Sigmoid colon (tissue), 3 donors: ENCODE results near the gene HOXB6.

ENCODE experiments used
- POLR2A ChIP-seq, 2 donors: fragments of 450-650 bp; IDR thresholded peaks; one replicate each; pipeline ENCODE4 v1.6.1; 2016; ENCODE audit warnings: antibody characterized with exemption in 2 of 2, mild to moderate bottlenecking in 2 of 2, moderate library complexity in 2 of 2
- TF ChIP-seq, protein P1 (sequence below), 4 experiments: fragments of 450-650 bp in 3 of 4; fragments of 200-600 bp in 1 of 4; IDR thresholded peaks; one replicate each; pipeline ENCODE4 v1.5.1; 2016 to 2019; ENCODE audit warnings: antibody characterized with exemption in 4 of 4, mild to moderate bottlenecking in 3 of 4, moderate library complexity in 2 of 4

DNA sequence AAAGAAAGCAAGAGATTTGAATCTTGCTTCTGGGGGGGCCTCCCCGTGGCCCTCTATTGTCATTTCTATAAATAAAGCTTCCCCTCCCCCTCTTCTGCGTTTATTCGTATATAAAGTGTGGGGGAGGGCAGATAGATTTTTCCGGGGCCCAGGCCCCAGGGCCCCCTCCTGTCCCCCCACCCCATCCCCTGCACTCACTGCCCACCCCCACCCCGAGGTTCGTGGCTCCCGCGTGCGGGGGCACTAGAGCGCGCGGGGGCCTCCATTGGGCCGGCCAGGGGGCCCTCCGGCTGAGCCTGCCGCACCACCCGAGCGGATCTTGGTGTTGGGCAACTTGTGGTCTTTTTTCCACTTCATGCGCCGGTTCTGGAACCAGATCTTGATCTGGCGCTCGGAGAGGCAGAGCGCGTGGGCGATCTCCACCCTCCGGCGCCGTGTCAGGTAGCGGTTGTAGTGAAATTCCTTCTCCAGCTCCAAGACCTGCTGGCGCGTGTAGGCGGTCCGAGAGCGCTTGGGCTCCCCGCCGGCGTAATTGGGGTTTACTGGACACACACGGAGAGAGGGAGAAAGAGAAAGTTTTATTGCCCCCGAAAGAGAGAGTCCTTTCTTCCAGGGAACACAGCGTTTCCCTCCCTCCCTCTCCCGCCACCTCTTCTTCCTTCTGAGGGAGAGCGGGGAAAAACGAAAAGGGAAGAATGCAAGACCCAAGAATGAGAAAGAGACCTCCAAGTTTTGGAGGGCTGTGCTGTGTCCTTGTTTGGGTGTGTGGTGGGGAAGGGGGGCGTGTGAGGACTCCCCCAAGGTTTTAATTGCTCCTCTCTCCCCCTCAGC lies 28.1 kb downstream of the HOXB6 start:
- TF ChIP-seq, protein P1, sequence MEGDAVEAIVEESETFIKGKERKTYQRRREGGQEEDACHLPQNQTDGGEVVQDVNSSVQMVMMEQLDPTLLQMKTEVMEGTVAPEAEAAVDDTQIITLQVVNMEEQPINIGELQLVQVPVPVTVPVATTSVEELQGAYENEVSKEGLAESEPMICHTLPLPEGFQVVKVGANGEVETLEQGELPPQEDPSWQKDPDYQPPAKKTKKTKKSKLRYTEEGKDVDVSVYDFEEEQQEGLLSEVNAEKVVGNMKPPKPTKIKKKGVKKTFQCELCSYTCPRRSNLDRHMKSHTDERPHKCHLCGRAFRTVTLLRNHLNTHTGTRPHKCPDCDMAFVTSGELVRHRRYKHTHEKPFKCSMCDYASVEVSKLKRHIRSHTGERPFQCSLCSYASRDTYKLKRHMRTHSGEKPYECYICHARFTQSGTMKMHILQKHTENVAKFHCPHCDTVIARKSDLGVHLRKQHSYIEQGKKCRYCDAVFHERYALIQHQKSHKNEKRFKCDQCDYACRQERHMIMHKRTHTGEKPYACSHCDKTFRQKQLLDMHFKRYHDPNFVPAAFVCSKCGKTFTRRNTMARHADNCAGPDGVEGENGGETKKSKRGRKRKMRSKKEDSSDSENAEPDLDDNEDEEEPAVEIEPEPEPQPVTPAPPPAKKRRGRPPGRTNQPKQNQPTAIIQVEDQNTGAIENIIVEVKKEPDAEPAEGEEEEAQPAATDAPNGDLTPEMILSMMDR (IDR thresholded peaks at IDR 0.05) = no peak
- peak in 1 of 2 donors; percentile 44 for TF ChIP-seq POLR2A (IDR thresholded peaks at IDR 0.05)
